A673 (cell line): ENCODE measurements around the gene GLUD2. TPM values are rescaled to one million over a fixed set of nuclear protein-coding genes. Genes with fewer than 3 reads are reported as not detected.

Source experiments
- BruUV-seq: library from RNA; stranded (reverse); fragments of 400-500 nt; replicated peaks from 2 replicates; lab custom pipeline; 2021; lab: Mats Ljungman, UMichigan
- CTCF ChIA-PET: fragments of 300-600 bp; sonication (Branson Sonifier 250); formaldehyde crosslinking; loops from one replicate; lab custom pipeline; 2022; ENCODE audit warnings: antibody characterized with exemption; lab: Charles Lee
- POLR2A ChIA-PET: fragments of 300-600 bp; sonication (Branson Sonifier 250); formaldehyde crosslinking; loops from one replicate; lab custom pipeline; 2022; ENCODE audit warnings: antibody characterized with exemption; ENCODE audit not compliant: low non-redundant PET; lab: Charles Lee
- DNase-seq: peaks from one replicate; pipeline ENCODE4 v3.0.0-alpha.2; 2015; ENCODE audit warnings: low spot score
- H3K27ac ChIP-seq: fragments of 200-600 bp; sonication (generic); 2 replicates; pipeline ENCODE4 v1.5.1; 2016; ENCODE audit warnings: mixed run types, low read depth, mild to moderate bottlenecking, mixed read lengths, antibody characterized with exemption, low read length; ENCODE audit not compliant: poor library complexity, severe bottlenecking
- H3K27me3 ChIP-seq: fragments of 200-600 bp; sonication (generic); replicated peaks from 2 replicates; pipeline ENCODE4 v1.6.1; 2017; ENCODE audit warnings: mixed run types, low read depth, mild to moderate bottlenecking, mixed read lengths, antibody characterized with exemption, low read length; ENCODE audit not compliant: insufficient read depth, poor library complexity
- H3K36me3 ChIP-seq: fragments of 200-600 bp; sonication (generic); 2 replicates; pipeline ENCODE4 v1.6.1; 2016; ENCODE audit warnings: mixed run types, mild to moderate bottlenecking, mixed read lengths, antibody characterized with exemption, low read length; ENCODE audit not compliant: insufficient read depth, poor library complexity, severe bottlenecking
- H3K4me1 ChIP-seq: fragments of 200-600 bp; sonication (generic); 2 replicates; pipeline ENCODE4 v1.6.1; 2017; ENCODE audit warnings: mixed run types, mild to moderate bottlenecking, mixed read lengths, antibody characterized with exemption, low read length; ENCODE audit not compliant: insufficient read depth, poor library complexity, severe bottlenecking
- H3K4me3 ChIP-seq: fragments of 200-600 bp; sonication (generic); 2 replicates; pipeline ENCODE4 v1.5.1; 2016; ENCODE audit warnings: low read depth, mixed run types, mild to moderate bottlenecking, mixed read lengths, low read length; ENCODE audit not compliant: poor library complexity, severe bottlenecking
- H3K9me3 ChIP-seq: fragments of 200-600 bp; sonication (generic); 2 replicates; pipeline ENCODE4 v1.6.1; 2016; ENCODE audit warnings: mixed run types, low read depth, mild to moderate bottlenecking, mixed read lengths, antibody characterized with exemption, low read length; ENCODE audit not compliant: poor library complexity, severe bottlenecking
- EZH2 ChIP-seq: fragments of 200-600 bp; sonication (generic); IDR thresholded peaks from 2 replicates; pipeline ENCODE4 v1.6.1; 2017; ENCODE audit warnings: borderline replicate concordance, low read depth, mild to moderate bottlenecking, mixed read lengths, antibody characterized with exemption, low read length; ENCODE audit not compliant: poor library complexity, severe bottlenecking
- intact Hi-C: fragments of 100-400 bp; cut with micrococcal nuclease; formaldehyde crosslinking; loops from one replicate; pipeline ENCODE4 v1.10.0; 2022; ENCODE audit not compliant: unreplicated experiment
- total RNA-seq: library from RNA; stranded (reverse); gene quantifications from 2 replicates; pipeline ENCODE4 v1.2.3, GENCODE V29; 2021
- TF ChIP-seq, protein P1 (sequence below): fragments of 300-800, 200-600 bp; sonication (generic); conservative IDR thresholded peaks from 2 replicates; pipeline ENCODE4 v1.5.1; 2017; ENCODE audit warnings: low read depth, mild to moderate bottlenecking, antibody characterized with exemption, low read length, moderate library complexity, mixed read lengths

Gene GLUD2
- total RNA-seq, 1 experiment from 2014 or later = 0.47 TPM

DNA sequence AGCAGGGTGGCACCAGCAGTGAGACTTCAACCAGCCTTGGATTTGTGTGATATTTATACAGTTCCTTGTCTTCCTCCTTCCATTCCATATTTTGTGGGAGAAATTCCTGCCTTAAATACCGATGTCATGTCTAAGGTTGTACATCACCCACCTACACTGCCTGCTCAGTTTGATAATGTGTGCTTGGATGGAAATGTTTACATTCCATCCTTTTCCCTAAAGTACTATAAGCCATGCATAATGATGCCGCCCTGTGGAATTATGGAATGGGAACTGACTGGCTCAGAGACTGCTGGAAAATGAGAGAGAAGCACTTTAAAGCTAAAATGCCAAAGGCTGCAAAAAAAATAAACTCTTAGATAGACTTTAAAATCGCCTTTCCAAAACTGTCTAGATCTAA is 11.3 kb upstream of the GLUD2 start:
- no peaks in the 10 kb centered on the region for H3K4me1 ChIP-seq
- no peak for TF ChIP-seq EZH2
- TF ChIP-seq, protein P1, sequence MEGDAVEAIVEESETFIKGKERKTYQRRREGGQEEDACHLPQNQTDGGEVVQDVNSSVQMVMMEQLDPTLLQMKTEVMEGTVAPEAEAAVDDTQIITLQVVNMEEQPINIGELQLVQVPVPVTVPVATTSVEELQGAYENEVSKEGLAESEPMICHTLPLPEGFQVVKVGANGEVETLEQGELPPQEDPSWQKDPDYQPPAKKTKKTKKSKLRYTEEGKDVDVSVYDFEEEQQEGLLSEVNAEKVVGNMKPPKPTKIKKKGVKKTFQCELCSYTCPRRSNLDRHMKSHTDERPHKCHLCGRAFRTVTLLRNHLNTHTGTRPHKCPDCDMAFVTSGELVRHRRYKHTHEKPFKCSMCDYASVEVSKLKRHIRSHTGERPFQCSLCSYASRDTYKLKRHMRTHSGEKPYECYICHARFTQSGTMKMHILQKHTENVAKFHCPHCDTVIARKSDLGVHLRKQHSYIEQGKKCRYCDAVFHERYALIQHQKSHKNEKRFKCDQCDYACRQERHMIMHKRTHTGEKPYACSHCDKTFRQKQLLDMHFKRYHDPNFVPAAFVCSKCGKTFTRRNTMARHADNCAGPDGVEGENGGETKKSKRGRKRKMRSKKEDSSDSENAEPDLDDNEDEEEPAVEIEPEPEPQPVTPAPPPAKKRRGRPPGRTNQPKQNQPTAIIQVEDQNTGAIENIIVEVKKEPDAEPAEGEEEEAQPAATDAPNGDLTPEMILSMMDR = no peak
- H3K9me3 ChIP-seq = no peaks in the 10 kb centered on the region
- H3K27ac ChIP-seq = no peak overlapping the region
- BruUV-seq = no TSS peak
- POLR2A ChIA-PET = no interaction called here
- no peaks in the 10 kb centered on the region for H3K36me3 ChIP-seq
- CTCF ChIA-PET = no interaction called here
- DNase-seq = no peak
- H3K4me3 ChIP-seq = no peak overlapping the region
- intact Hi-C loops = no loop called here
- no peaks in the 10 kb centered on the region for H3K27me3 ChIP-seq

DNA sequence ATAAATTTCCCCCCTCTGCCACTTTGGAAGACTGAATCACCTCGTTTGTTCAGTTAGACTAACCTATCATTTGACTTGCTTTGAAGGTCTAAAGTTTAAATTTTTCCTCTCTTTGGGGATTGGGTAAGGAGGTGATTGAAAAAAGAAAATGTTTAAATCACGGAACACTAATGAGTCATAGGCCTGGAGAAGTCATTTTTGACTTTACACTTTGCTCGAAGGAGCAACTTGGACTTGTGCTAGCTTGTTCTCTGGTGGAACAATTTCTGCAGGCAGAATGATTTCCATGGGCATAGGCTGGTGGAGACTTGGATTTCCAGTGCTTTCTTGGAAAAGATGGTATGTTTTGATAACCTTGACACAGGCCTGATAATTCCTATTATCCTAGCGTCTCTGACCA is 10.5 kb upstream of the GLUD2 start:
- no TSS peak for BruUV-seq
- TF ChIP-seq, protein P1 = no peak
- no peak for TF ChIP-seq EZH2
- Histone ChIP-seq H3K27ac (no peak overlapping the region), H3K9me3 (no peaks in the 10 kb centered on the region), H3K4me1 (no peaks in the 10 kb centered on the region), H3K4me3 (no peak overlapping the region), H3K36me3 (no peaks in the 10 kb centered on the region), H3K27me3 (no peaks in the 10 kb centered on the region)
- POLR2A ChIA-PET = no interaction called here
- DNase-seq = no peak
- intact Hi-C loops = no loop called here
- CTCF ChIA-PET = no interaction called here

DNA sequence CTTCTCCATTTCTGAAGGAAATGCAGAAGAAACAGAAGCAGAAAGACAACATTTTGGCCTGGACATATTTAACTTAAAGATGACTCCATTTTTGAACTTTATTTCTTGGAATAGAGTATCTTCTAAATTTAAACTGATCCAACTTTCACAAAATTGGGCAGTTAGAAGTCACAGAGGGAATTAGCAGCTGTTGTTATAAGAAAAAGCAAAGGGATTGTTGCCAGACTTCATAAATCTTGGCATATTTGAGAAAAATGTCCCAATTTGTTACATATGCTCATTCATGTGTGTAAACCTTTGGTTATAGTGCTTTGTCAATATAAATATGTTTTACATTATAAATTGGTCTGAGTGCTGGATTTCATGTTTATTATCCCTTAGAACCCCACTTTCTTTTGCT is 3.4 kb downstream of the GLUD2 start:
- no peak for TF ChIP-seq EZH2
- TF ChIP-seq, protein P1 = no peak
- intact Hi-C loops = no loop called here
- DNase-seq = no peak
- Histone ChIP-seq H3K27ac (no peak overlapping the region), H3K9me3 (no peaks in the 10 kb centered on the region), H3K27me3 (peaks cover 9% of the 10 kb centered on the region), H3K36me3 (no peaks in the 10 kb centered on the region), H3K4me3 (no peak overlapping the region), H3K4me1 (no peaks in the 10 kb centered on the region)
- ChIA-PET CTCF (no interaction called here), POLR2A (no interaction called here)
- BruUV-seq = no TSS peak
